NB4 (cell line): Measurements from ENCODE around the gene CHCHD3.

Experiments used
- CTCF ChIP-seq: IDR thresholded peaks from one replicate; pipeline ENCODE4 v1.5.1; 2012; ENCODE audit warnings: low read depth, low read length
- POLR2A ChIP-seq: IDR thresholded peaks from 2 replicates; pipeline ENCODE4 v1.6.1; 2011; ENCODE audit warnings: mild to moderate bottlenecking; ENCODE audit not compliant: insufficient read length; ENCODE audit errors: extremely low read depth

DNA sequence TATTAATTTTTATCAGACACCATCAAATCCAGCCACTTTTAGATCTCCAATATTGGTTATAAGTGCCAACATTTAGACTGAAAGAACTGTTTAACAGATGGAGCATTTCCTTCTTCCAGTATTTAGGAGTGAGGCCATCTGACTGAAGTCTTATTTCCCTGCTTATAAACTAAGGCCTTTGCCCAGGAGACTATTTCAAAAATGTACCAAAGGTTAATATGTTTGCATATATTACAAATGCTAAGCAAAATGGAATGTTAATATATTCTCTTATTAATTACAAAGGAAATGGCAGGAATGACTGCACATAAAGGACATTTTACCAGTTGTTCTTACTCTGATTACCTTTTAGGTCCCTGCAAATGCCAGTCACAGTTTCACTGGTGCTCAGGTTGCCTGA lies 266.8 kb downstream of the CHCHD3 start:
- no peak for TF ChIP-seq POLR2A
- TF ChIP-seq CTCF, result no peak
